Uterus (tissue), 4 donors: Measurements from ENCODE around the gene COMMD8. TPM values are rescaled to one million over a fixed set of nuclear protein-coding genes. Genes with fewer than 3 reads are reported as not detected.

ENCODE experiments used
- DNase-seq, 2 donors: peaks; one replicate each; pipeline ENCODE4 v3.0.0-alpha.2; 2019 to 2020
- H3K27ac ChIP-seq, 2 donors: fragments of 200-600 bp; sonication (generic); 1 replicate in 1 of 2; 2 replicates in 1 of 2; pipeline ENCODE4 v1.5.1; 2016 to 2018
- H3K27me3 ChIP-seq, 2 donors: fragments of 200-600 bp; sonication (generic); one replicate each; pipeline ENCODE4 v1.5.1; 2018 to 2019; ENCODE audit warnings: control low read depth in 1 of 2
- H3K36me3 ChIP-seq, 2 donors: fragments of 200-600 bp; sonication (generic); one replicate each; pipeline ENCODE4 v1.5.1; 2019; ENCODE audit warnings: control low read depth in 1 of 2
- H3K4me1 ChIP-seq, 2 donors: fragments of 200-600 bp; sonication (generic); one replicate each; pipeline ENCODE4 v1.5.1; 2018 to 2019; ENCODE audit warnings: control low read depth in 1 of 2
- H3K4me3 ChIP-seq, 2 donors: fragments of 200-600 bp; sonication (generic); 1 replicate in 1 of 2; 2 replicates in 1 of 2; pipeline ENCODE4 v1.5.1; 2018 to 2019; ENCODE audit warnings: mild to moderate bottlenecking in 1 of 2
- H3K9me3 ChIP-seq, 2 donors: fragments of 200-600 bp; sonication (generic); one replicate each; pipeline ENCODE4 v1.5.1; 2019; ENCODE audit warnings: control low read depth in 1 of 2
- POLR2A ChIP-seq, 2 donors: fragments of 450-650 bp; IDR thresholded peaks; one replicate each; pipeline ENCODE4 v1.6.1; 2016; ENCODE audit warnings: antibody characterized with exemption in 2 of 2, mild to moderate bottlenecking in 1 of 2, moderate library complexity in 1 of 2
- intact Hi-C: fragments of 100-400 bp; cut with DNase I; formaldehyde crosslinking; loops from one replicate; pipeline ENCODE4 v1.15.1; 2023; ENCODE audit warnings: low total_unique reads
- total RNA-seq, 4 donors: library from RNA; depleted of rRNA in 3 of 4; stranded (reverse); fragments of >200 nt in 3 of 4; gene quantifications; one replicate each; pipeline versions ENCODE4 v1.1.0 to v1.2.4, GENCODE V29; 2014 to 2023
- TF ChIP-seq, protein P1 (sequence below), 4 experiments: fragments of 200-600 bp in 2 of 4; fragments of 450-650 bp in 2 of 4; sonication (generic) in 2 of 4; IDR thresholded peaks; one replicate each; pipeline ENCODE4 v1.5.1; 2016 to 2019; ENCODE audit warnings: antibody characterized with exemption in 4 of 4, mild to moderate bottlenecking in 2 of 4, moderate library complexity in 1 of 4
- donor health status: DM: yes; HTN: yes; CAD: no.

The COMMD8 gene
- total RNA-seq, 4 donors from 2014 or later, result 6.9 to 21.2 (median 15.0) TPM

DNA sequence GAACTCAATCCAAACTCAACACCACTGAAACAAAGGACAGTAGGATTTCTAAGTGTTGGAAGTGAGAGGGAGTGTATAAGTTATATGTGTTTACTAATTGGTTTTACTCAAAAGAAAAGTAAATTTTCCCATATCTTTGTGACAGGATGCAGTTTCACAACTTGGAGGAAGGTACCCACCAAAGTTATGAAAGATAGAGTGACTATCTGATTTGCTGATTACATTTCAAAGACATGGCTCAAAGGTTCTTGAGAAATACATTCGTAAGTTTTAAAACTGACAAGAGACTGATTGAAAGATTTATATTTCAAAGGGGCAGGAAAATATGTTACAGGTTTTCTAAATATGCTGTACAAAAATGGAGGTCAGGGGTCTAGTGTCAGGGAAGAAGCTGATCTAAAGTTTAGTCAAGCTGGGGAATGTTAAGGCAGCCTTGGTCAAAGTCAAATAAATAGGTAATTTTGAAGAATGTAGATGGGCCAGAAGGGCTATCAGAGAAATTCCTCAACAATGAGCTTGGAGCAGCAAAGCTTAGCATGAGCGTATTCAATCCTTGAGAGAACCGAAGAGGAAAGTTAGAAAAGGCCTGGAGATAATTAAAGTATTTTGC lies 9.7 kb upstream of the COMMD8 start:
- no peaks in the 10 kb centered on the region for H3K9me3 ChIP-seq
- H3K4me1 ChIP-seq, result no peaks in the 10 kb centered on the region
- no peak overlapping the region for H3K27ac ChIP-seq
- intact Hi-C loops, result no loop called here
- no peaks in the 10 kb centered on the region for H3K27me3 ChIP-seq
- H3K36me3 ChIP-seq, result no peaks in the 10 kb centered on the region
- no peak for DNase-seq
- no peak for TF ChIP-seq POLR2A (IDR thresholded peaks at IDR 0.05)
- TF ChIP-seq, protein P1, sequence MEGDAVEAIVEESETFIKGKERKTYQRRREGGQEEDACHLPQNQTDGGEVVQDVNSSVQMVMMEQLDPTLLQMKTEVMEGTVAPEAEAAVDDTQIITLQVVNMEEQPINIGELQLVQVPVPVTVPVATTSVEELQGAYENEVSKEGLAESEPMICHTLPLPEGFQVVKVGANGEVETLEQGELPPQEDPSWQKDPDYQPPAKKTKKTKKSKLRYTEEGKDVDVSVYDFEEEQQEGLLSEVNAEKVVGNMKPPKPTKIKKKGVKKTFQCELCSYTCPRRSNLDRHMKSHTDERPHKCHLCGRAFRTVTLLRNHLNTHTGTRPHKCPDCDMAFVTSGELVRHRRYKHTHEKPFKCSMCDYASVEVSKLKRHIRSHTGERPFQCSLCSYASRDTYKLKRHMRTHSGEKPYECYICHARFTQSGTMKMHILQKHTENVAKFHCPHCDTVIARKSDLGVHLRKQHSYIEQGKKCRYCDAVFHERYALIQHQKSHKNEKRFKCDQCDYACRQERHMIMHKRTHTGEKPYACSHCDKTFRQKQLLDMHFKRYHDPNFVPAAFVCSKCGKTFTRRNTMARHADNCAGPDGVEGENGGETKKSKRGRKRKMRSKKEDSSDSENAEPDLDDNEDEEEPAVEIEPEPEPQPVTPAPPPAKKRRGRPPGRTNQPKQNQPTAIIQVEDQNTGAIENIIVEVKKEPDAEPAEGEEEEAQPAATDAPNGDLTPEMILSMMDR (IDR thresholded peaks at IDR 0.05), result no peak
- H3K4me3 ChIP-seq, result no peak overlapping the region

GRCh38 chr4:47471591-47471990 lies 8.1 kb upstream of the COMMD8 start:
- Histone ChIP-seq H3K27ac (no peak overlapping the region), H3K4me3 (no peak overlapping the region), H3K9me3 (no peaks in the 10 kb centered on the region), H3K27me3 (no peaks in the 10 kb centered on the region), H3K4me1 (no peaks in the 10 kb centered on the region), H3K36me3 (no peaks in the 10 kb centered on the region)
- DNase-seq, result no peak
- TF ChIP-seq, protein P1 (IDR thresholded peaks at IDR 0.05), result no peak
- no peak for TF ChIP-seq POLR2A (IDR thresholded peaks at IDR 0.05)
- intact Hi-C loops, result no loop called here

- no peaks in the 10 kb centered on the region for H3K27me3 ChIP-seq
- DNase-seq, result no peak
- no peak overlapping the region for H3K27ac ChIP-seq
- H3K9me3 ChIP-seq, result no peaks in the 10 kb centered on the region
- H3K4me3 ChIP-seq, result no peak overlapping the region
- H3K36me3 ChIP-seq, result no peaks in the 10 kb centered on the region
- H3K4me1 ChIP-seq, result no peaks in the 10 kb centered on the region
- intact Hi-C loops, result no loop called here
- no peak for TF ChIP-seq POLR2A (IDR thresholded peaks at IDR 0.05)
- TF ChIP-seq, protein P1 (IDR thresholded peaks at IDR 0.05), result no peak
These were observed 7.6 kb upstream of the COMMD8 start for GRCh38 chr4:47471064-47471463.

DNA sequence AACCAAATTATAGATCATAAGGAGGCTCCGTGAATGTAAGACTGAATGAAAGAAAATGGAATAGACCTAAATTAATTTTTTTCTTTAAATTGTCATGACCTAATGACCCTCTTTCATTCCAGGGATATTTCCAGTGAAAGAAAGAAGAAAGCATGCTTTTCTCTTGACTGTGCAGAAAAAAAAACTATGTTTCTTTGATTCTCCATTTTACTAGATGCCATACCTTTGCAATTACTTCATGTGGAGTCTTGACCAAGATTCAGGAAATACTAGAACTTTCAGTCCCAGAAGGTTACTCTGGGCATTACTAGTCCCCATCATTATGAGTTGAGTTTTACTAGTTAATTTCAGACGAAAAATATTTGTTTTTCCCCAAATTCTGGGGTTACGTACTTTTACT lies 6.4 kb upstream of the COMMD8 start:
- no peak overlapping the region for H3K4me3 ChIP-seq
- H3K27ac ChIP-seq, result no peak overlapping the region
- DNase-seq, result no peak
- no peaks in the 10 kb centered on the region for H3K36me3 ChIP-seq
- no peaks in the 10 kb centered on the region for H3K9me3 ChIP-seq
- H3K27me3 ChIP-seq, result no peaks in the 10 kb centered on the region
- H3K4me1 ChIP-seq, result no peaks in the 10 kb centered on the region
- intact Hi-C loops, result no loop called here
- TF ChIP-seq, protein P1 (IDR thresholded peaks at IDR 0.05), result no peak
- TF ChIP-seq POLR2A (IDR thresholded peaks at IDR 0.05), result no peak

DNA sequence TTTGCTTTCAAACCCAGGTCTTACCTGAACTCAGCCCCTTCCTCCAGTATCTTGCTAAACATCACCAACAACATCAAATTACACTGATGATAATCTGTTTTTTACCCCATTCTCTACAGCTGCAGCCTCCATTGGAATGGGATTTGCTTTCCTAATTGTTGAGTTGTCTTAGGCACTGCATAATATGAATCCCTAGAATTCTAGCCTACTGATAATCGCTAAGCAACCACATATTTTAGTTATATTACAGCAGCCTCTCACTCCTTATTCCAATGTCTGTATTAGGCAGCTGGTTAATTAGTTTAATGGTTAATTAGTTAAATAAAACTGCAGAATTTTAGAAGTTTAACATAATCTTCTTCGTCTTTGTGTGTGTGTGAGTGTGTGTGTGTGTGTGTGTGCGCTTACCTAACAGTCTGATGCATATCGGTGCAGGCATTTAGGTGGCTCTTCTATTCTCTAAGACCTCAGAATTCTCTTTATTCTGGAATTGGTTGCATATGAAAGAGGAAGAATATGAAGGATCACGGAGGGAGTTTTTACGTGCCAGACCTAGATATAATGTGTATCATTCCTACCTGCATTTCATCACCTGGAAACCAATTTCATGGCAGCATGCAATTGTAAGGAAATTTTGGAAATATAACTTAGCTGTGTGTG lies 5.3 kb upstream of the COMMD8 start:
- Histone ChIP-seq H3K27me3 (no peaks in the 10 kb centered on the region), H3K4me3 (no peak overlapping the region), H3K27ac (no peak overlapping the region), H3K36me3 (no peaks in the 10 kb centered on the region), H3K4me1 (no peaks in the 10 kb centered on the region), H3K9me3 (no peaks in the 10 kb centered on the region)
- intact Hi-C loops, result no loop called here
- DNase-seq, result no peak
- no peak for TF ChIP-seq POLR2A (IDR thresholded peaks at IDR 0.05)
- TF ChIP-seq, protein P1 (IDR thresholded peaks at IDR 0.05), result no peak
